GM12864 (cell line): Measurements from ENCODE around the gene PALD1.
"Not testable (repeated sequence)": the region's sequence is repeated elsewhere in the genome, so short reads cannot be mapped to it uniquely, and the experiment has no call there.

Source experiments
- DNase-seq: peaks from one replicate; pipeline ENCODE4 v3.0.0-alpha.2; 2011; ENCODE audit warnings: low read depth
- H3K4me3 ChIP-seq: 2 replicates; pipeline ENCODE4 v1.5.1; 2011; ENCODE audit warnings: mild to moderate bottlenecking, low read depth, low read length, control low read depth
- TF ChIP-seq, protein P1 (sequence below): IDR thresholded peaks from 2 replicates; pipeline ENCODE4 v1.5.1; 2011; ENCODE audit warnings: low read depth, mild to moderate bottlenecking, moderate library complexity, low read length, control low read depth, inconsistent platforms; ENCODE audit errors: missing control alignments

PALD1 gene

DNA sequence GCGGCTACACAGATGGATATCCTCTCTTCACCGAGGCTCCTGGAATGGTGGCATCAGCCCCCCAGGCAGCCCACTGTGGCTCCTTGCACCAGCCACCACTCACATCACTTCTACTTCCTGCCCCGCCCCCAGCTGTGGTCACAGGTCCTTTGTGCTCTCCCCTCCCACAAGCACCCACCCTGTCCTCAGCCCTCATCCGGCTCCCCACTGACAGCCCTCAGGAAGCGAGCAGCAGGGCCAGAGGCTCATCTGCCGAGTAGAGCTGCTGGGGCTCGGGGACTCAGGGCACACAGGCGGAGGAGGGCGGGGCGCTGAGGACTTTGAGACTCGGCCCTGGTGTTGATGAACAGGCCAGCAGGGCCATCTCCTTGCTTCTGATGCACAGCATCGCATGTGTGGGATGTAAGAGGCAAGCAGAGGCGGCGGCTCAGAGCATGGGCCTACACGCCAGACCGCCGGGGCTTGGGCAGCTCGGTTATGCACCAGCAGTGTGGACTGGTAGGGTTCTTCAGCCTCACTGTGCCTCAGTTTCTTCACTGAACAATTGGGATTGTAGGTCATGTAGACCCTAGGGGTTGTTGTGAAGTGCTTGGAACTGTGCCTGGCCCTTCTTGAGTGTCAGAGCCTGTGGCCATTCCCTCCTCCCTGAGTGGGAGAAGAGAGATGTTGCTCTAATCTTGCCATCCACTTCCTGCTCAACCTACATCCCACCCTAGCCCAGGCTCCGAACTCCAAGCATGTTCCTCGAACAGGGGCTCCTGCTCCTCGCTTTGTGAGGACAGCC is 124.3 kb downstream of the PALD1 start, which contains the start of gene PRF1:
PRF1 (minus strand) TSS at position 77 of the 784 bp plus-strand sequence. CDS start 1,839 bp downstream, outside the sequence.
- H3K4me3 ChIP-seq = no peak within 1 kb of the TSS
- DNase-seq = no peak
- TF ChIP-seq, protein P1, sequence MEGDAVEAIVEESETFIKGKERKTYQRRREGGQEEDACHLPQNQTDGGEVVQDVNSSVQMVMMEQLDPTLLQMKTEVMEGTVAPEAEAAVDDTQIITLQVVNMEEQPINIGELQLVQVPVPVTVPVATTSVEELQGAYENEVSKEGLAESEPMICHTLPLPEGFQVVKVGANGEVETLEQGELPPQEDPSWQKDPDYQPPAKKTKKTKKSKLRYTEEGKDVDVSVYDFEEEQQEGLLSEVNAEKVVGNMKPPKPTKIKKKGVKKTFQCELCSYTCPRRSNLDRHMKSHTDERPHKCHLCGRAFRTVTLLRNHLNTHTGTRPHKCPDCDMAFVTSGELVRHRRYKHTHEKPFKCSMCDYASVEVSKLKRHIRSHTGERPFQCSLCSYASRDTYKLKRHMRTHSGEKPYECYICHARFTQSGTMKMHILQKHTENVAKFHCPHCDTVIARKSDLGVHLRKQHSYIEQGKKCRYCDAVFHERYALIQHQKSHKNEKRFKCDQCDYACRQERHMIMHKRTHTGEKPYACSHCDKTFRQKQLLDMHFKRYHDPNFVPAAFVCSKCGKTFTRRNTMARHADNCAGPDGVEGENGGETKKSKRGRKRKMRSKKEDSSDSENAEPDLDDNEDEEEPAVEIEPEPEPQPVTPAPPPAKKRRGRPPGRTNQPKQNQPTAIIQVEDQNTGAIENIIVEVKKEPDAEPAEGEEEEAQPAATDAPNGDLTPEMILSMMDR = no peak

DNA sequence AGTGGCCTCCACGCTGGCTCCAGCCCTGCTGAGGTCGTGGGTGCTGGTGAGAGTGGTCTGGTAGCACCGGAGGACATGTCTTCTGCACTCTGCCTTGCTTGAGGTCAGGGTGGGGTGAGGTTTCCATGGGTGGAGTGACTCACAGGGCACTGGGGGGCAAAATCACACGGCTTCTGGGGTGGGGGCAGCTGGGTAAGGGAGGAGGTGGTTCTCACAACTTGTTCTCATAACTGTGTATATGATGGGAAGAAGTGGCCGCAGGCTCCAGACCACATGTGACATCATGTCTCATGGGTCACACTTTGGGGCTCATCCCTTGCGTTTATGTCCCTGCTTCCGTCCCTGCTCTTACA is 124.9 kb downstream of the PALD1 start:
- H3K4me3 ChIP-seq = no peak overlapping the region
- TF ChIP-seq, protein P1 = no peak

DNA sequence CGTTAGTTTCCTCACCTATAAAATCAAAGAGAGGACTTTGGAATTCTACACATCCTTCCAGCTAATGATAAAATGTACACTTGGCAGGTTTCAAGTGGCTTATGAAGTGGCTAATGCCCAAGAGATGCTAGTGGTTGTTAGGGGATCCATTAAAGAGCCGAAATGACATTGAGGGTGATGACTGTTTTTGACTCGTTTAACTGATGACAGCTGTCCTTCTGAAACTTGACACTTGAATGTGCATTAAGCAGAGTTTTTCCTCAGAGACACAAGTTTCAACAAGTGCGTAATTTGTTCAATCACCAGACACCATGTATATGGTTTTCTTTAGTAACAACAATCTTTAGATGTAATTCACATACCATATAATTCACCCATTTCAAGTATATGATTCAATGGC is 125.5 kb downstream of the PALD1 start:
- H3K4me3 ChIP-seq = no peak overlapping the region
- TF ChIP-seq, protein P1 = no peak
- no peak for DNase-seq

More for the DNA sequence above, 124.9 kb downstream of the PALD1 start:
- no peak for DNase-seq

DNA sequence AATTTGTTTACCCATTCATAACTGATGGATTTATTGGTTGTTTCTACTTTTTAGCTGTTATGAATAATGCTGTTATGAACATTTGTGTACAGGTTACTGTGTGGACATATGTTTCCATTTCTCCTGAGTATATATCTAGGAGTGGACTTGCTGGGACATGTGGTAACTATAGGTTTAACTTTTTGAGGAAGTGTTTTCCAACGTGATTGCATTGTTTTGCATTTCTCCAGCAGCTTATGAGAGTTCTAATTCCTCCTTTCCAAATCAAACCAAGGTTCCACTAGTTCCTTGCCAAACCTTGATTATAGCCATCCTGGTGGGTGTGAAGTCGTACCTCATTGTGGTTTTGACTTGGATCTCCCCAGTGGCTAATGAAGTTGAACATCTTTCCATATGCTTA is 126.6 kb downstream of the PALD1 start:
- no peak for DNase-seq
- no peak overlapping the region for H3K4me3 ChIP-seq
- TF ChIP-seq, protein P1 = no peak

DNA sequence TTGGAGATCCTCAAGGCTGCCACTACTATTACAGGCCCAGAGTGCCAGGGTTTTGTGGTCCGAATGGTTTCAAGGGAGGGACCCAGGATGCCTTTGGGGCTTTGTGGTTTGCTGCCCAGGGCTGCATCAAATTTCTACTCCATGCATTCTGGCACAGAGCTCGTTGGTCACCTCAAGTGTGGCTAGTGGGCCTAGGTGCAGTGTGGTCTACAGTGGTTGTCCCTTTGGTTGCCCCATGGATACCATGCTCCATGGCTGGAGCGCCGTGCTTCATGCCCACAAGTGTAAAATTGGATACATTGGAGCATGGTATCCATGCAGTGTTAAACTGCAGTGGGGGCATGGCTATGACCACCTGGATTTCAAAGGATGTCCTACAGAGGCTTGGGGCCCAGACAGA is 129.4 kb downstream of the PALD1 start:
- TF ChIP-seq, protein P1 = no peak
- H3K4me3 ChIP-seq = no peak overlapping the region
- DNase-seq = no peak

DNA sequence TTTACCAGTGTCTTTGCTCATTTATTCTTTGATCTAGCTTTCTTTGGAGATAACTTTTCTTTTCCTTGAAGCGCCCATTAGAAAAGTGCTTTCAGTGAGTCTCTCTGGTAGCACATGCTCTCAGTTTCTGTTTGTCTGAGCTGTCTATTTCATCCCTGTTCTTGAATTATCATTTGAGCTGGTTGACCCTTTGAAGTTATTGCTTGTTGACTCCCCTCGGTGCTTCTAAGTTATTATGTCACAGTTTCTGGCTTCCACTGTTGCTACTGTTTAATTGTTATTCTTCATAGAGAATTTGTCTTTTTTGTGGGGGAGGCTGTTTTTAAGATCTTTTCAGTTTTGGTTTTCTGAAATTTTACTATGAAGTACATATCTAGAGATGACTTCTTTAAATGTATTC is 135.4 kb downstream of the PALD1 start:
- DNase-seq = no peak
- TF ChIP-seq, protein P1 = no peak
- H3K4me3 ChIP-seq = no peak overlapping the region

DNA sequence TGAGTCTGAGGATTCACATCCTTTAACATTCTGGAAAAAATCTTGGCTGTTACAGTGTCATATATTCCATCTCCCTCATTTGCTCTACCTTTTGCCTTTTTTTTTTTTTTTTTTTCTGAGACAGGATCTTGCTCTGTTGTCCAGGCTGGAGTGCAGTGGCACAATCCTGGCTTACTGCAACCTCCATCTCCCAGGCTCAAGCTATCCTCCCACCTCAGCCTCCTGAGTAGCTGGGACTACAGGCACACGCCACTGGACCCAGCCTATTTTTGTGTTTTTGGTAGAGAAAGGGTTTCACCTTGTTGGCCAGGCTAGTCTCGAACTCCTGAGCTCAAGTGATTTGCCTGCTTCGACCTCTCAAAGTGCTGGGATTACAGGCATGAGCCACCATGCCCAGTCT is 135.8 kb downstream of the PALD1 start:
- not testable (repeated sequence) for DNase-seq, H3K4me3 ChIP-seq
